Measurements from ENCODE around the gene RINL.

RINL gene

DNA sequence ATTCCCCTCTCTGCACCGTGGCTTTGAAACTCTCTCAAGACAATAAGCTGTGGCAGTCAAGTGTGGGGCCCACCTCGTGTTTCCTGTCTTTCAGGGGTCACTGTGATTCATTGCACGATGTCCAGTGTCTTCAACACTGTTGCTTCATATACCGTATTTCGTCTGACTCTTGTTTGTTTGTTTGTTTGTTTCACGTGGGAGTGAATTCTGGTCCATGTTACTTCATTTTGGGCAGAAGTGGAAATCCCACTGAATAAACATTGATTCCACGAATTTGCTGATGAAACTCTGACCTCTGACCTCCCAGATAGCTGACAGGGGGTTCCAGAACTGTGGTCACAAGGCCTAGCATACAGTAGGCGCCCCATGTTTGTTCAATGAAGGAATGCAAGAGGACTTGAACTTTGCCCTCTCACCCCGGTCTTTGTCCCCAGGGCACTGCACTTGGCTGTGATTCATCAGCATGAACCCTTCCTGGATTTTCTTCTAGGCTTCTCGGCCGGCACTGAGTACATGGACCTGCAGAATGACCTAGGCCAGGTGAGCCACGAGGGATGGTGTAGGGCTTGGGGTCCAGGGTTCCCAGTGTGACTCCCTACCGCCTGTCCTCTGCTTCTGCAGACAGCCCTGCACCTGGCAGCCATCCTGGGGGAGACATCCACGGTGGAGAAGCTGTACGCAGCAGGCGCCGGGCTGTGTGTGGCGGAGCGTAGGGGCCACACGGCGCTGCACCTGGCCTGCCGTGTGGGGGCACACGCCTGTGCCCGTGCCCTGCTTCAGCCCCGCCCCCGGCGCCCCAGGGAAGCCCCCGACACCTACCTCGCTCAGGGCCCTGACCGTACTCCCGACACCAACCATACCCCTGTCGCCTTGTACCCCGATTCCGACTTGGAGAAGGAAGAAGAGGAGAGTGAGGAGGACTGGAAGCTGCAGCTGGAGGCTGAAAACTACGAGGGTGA lies 26.8 kb upstream of the RINL start:
- H3K9me3 ChIP-seq (ENCODE audit: insufficient read depth, low read depth, low read length), result no peaks in the 10 kb centered on the region
- TF ChIP-seq EZH2phosphoT487 (IDR thresholded peaks at IDR 0.05; ENCODE audit: borderline replicate concordance), result no peak
- TF ChIP-seq, protein P1, sequence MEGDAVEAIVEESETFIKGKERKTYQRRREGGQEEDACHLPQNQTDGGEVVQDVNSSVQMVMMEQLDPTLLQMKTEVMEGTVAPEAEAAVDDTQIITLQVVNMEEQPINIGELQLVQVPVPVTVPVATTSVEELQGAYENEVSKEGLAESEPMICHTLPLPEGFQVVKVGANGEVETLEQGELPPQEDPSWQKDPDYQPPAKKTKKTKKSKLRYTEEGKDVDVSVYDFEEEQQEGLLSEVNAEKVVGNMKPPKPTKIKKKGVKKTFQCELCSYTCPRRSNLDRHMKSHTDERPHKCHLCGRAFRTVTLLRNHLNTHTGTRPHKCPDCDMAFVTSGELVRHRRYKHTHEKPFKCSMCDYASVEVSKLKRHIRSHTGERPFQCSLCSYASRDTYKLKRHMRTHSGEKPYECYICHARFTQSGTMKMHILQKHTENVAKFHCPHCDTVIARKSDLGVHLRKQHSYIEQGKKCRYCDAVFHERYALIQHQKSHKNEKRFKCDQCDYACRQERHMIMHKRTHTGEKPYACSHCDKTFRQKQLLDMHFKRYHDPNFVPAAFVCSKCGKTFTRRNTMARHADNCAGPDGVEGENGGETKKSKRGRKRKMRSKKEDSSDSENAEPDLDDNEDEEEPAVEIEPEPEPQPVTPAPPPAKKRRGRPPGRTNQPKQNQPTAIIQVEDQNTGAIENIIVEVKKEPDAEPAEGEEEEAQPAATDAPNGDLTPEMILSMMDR (conservative IDR thresholded peaks at IDR 0.05; ENCODE audit: low read length), result no peak
- H3K4me2 ChIP-seq (ENCODE audit: low read depth, low read length, poor library complexity, severe bottlenecking), result no peak overlapping the region
- H2AFZ ChIP-seq (ENCODE audit: low read length), result no peak overlapping the region
- peaks cover 18% of the 10 kb centered on the region for H3K79me2 ChIP-seq (ENCODE audit: insufficient read depth, low read length)
- no peaks in the 10 kb centered on the region; the same call in 1 of the 2 replicates for H3K36me3 ChIP-seq (ENCODE audit: insufficient read depth, low read length)
- H3K4me3 ChIP-seq (ENCODE audit: low read length, poor library complexity, severe bottlenecking), result no peak overlapping the region
- H3K9me2 ChIP-seq (replicated peaks; ENCODE audit: low read depth, low read length), result no peaks in the 10 kb centered on the region
- H3K27me3 ChIP-seq (ENCODE audit: insufficient read depth, low read length, poor library complexity, severe bottlenecking), result no peaks in the 10 kb centered on the region
- H4K20me1 ChIP-seq (ENCODE audit: insufficient read depth, low read length, poor library complexity, severe bottlenecking), result no peaks in the 10 kb centered on the region
- H3K9ac ChIP-seq (ENCODE audit: low read depth, low read length, poor library complexity, severe bottlenecking), result no peak overlapping the region
- no peaks in the 10 kb centered on the region for H3F3A ChIP-seq (ENCODE audit: low read depth)
- H3K4me1 ChIP-seq (ENCODE audit: insufficient read depth, low read length, poor library complexity, severe bottlenecking), result peaks cover 9% of the 10 kb centered on the region

DNA sequence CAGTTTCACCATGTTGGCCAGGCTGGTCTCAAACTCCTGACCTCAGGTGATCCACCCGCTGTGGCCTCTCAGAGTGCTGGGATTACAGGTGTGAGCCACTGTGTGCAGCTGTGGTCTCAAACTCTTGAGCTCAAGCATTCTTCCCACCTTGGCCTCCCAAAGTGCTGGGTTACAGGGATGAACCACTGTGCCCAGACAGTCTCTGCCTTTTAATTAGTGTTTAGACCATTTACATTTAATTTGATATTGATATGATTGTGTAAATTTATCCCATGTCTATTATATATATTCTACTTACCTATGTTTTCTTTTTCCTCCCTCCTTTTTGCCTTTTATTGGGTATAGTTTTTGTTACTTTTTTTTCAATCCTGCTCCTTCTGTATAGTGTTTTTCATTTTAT lies 23.6 kb upstream of the RINL start:
- H3K4me1 ChIP-seq (ENCODE audit: insufficient read depth, low read length, poor library complexity, severe bottlenecking), result peaks cover 17% of the 10 kb centered on the region
- H2AFZ ChIP-seq (ENCODE audit: low read length), result no peak overlapping the region
- TF ChIP-seq EZH2phosphoT487 (IDR thresholded peaks at IDR 0.05; ENCODE audit: borderline replicate concordance), result no peak
- TF ChIP-seq, protein P1 (conservative IDR thresholded peaks at IDR 0.05; ENCODE audit: low read length), result no peak
- no peaks in the 10 kb centered on the region for H3K27me3 ChIP-seq (ENCODE audit: insufficient read depth, low read length, poor library complexity, severe bottlenecking)
- H4K20me1 ChIP-seq (ENCODE audit: insufficient read depth, low read length, poor library complexity, severe bottlenecking), result no peaks in the 10 kb centered on the region
- no peak overlapping the region for H3K4me3 ChIP-seq (ENCODE audit: low read length, poor library complexity, severe bottlenecking)
- H3F3A ChIP-seq (ENCODE audit: low read depth), result no peaks in the 10 kb centered on the region
- no peaks in the 10 kb centered on the region; the same call in 1 of the 2 replicates for H3K36me3 ChIP-seq (ENCODE audit: insufficient read depth, low read length)
- H3K9me3 ChIP-seq (ENCODE audit: insufficient read depth, low read depth, low read length), result no peaks in the 10 kb centered on the region
- no peaks in the 10 kb centered on the region for H3K9me2 ChIP-seq (replicated peaks; ENCODE audit: low read depth, low read length)
- peak overlapping the region; percentile 92 for H3K4me2 ChIP-seq (ENCODE audit: low read depth, low read length, poor library complexity, severe bottlenecking)
- H3K9ac ChIP-seq (ENCODE audit: low read depth, low read length, poor library complexity, severe bottlenecking), result no peak overlapping the region
- H3K79me2 ChIP-seq (ENCODE audit: insufficient read depth, low read length), result peaks cover 18% of the 10 kb centered on the region

DNA sequence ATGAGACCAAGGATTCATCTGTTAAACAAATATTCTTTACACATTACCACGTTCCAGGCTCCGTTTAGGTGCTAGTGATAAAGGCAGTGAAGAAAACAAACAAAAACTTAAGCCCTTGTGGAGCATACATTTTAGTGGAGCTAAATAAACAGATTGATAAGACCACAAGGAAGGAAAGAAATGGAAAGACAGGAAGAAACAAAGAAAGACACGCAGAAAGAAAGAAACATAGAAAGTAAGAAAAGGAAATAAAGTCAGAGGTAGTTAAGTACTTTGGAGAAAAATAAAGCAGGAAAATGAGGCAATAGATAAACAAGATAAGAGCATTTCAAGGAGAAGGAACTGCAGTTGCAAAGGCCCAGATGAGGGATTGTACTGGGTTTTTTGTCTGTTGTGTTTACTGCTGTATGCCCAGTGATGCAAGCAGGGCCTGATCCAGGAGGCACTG lies 22.7 kb upstream of the RINL start:
- H3K9ac ChIP-seq (ENCODE audit: low read depth, low read length, poor library complexity, severe bottlenecking), result peak overlapping the region; percentile 80
- H3K4me1 ChIP-seq (ENCODE audit: insufficient read depth, low read length, poor library complexity, severe bottlenecking), result peaks cover 18% of the 10 kb centered on the region

More for the DNA sequence above, 22.7 kb upstream of the RINL start:
- no peak for TF ChIP-seq EZH2phosphoT487 (IDR thresholded peaks at IDR 0.05; ENCODE audit: borderline replicate concordance)
- TF ChIP-seq, protein P1 (conservative IDR thresholded peaks at IDR 0.05; ENCODE audit: low read length), result no peak
- no peaks in the 10 kb centered on the region for H3K9me2 ChIP-seq (replicated peaks; ENCODE audit: low read depth, low read length)
- H4K20me1 ChIP-seq (ENCODE audit: insufficient read depth, low read length, poor library complexity, severe bottlenecking), result no peaks in the 10 kb centered on the region
- peak overlapping the region; percentile 91 for H3K4me3 ChIP-seq (ENCODE audit: low read length, poor library complexity, severe bottlenecking)
- no peaks in the 10 kb centered on the region for H3K9me3 ChIP-seq (ENCODE audit: insufficient read depth, low read depth, low read length)
- H3F3A ChIP-seq (ENCODE audit: low read depth), result no peaks in the 10 kb centered on the region
- no peaks in the 10 kb centered on the region for H3K27me3 ChIP-seq (ENCODE audit: insufficient read depth, low read length, poor library complexity, severe bottlenecking)
- H3K4me2 ChIP-seq (ENCODE audit: low read depth, low read length, poor library complexity, severe bottlenecking), result peak overlapping the region; percentile 92
- no peak overlapping the region for H2AFZ ChIP-seq (ENCODE audit: low read length)
- H3K36me3 ChIP-seq (ENCODE audit: insufficient read depth, low read length), result no peaks in the 10 kb centered on the region; the same call in 1 of the 2 replicates
- peaks cover 18% of the 10 kb centered on the region for H3K79me2 ChIP-seq (ENCODE audit: insufficient read depth, low read length)

Data from Loucy (cell line).